Mesendoderm (in vitro differentiated cells): ENCODE results near the gene NCKAP5L.

Experiments
- DNase-seq: peaks from one replicate; pipeline ENCODE4 v3.0.0; 2013
- H2AK5ac ChIP-seq: 2 replicates; pipeline ENCODE4 v1.6.1; 2013; ENCODE audit warnings: low read length, inconsistent platforms
- H2BK120ac ChIP-seq: 2 replicates; pipeline ENCODE4 v1.6.1; 2013; ENCODE audit warnings: low read depth, mild to moderate bottlenecking, low read length, moderate library complexity, mixed read lengths
- H2BK15ac ChIP-seq: replicated peaks from 2 replicates; pipeline ENCODE4 v1.6.1; 2013; ENCODE audit warnings: low read depth, mild to moderate bottlenecking, moderate library complexity
- H2BK5ac ChIP-seq: 2 replicates; pipeline ENCODE4 v1.6.1; 2013; ENCODE audit warnings: low read length, inconsistent platforms
- H3K18ac ChIP-seq: 2 replicates; pipeline ENCODE4 v1.6.1; 2013; ENCODE audit warnings: mild to moderate bottlenecking, low read length, mixed read lengths
- H3K23ac ChIP-seq: one replicate; pipeline ENCODE4 v1.6.1; 2013; ENCODE audit warnings: low read length
- H3K27ac ChIP-seq: 2 replicates; pipeline ENCODE4 v1.5.1; 2013; ENCODE audit warnings: low read depth, mild to moderate bottlenecking, inconsistent platforms, low read length, moderate library complexity
- H3K27me3 ChIP-seq: 2 replicates; pipeline ENCODE4 v1.6.1; 2013; ENCODE audit warnings: low read length, control low read depth, mild to moderate bottlenecking, inconsistent platforms; ENCODE audit not compliant: insufficient read depth, poor library complexity
- H3K36me3 ChIP-seq: 2 replicates; pipeline ENCODE4 v1.6.1; 2013; ENCODE audit warnings: low read length, inconsistent platforms; ENCODE audit not compliant: control insufficient read depth, insufficient read depth
- H3K4ac ChIP-seq: one replicate; pipeline ENCODE4 v1.6.1; 2013; ENCODE audit warnings: low read depth, mild to moderate bottlenecking, low read length, moderate library complexity
- H3K4me1 ChIP-seq: 2 replicates; pipeline ENCODE4 v1.6.1; 2013; ENCODE audit warnings: low read depth, low read length, inconsistent platforms; ENCODE audit not compliant: control insufficient read depth
- H3K4me2 ChIP-seq: 2 replicates; pipeline ENCODE4 v1.6.1; 2013; ENCODE audit warnings: low read length
- H3K4me3 ChIP-seq: 2 replicates; pipeline ENCODE4 v1.5.1; 2013; ENCODE audit warnings: mild to moderate bottlenecking, low read length
- H3K56ac ChIP-seq: one replicate; pipeline ENCODE4 v1.6.1; 2013; ENCODE audit warnings: low read length
- H3K79me1 ChIP-seq: 2 replicates; pipeline ENCODE4 v1.6.1; 2013; ENCODE audit warnings: low read length, inconsistent platforms
- H3K79me2 ChIP-seq: 2 replicates; pipeline ENCODE4 v1.6.1; 2013; ENCODE audit warnings: mild to moderate bottlenecking, low read length; ENCODE audit not compliant: control insufficient read depth, insufficient read depth
- H3K9ac ChIP-seq: 2 replicates; pipeline ENCODE4 v1.6.1; 2013; ENCODE audit warnings: low read length, inconsistent platforms
- H4K5ac ChIP-seq: one replicate; pipeline ENCODE4 v1.6.1; 2013; ENCODE audit warnings: low read length
- H4K8ac ChIP-seq: one replicate; pipeline ENCODE4 v1.6.1; 2013; ENCODE audit warnings: low read depth, mild to moderate bottlenecking, control low read depth, low read length, moderate library complexity
- WGBS: extraction: QIAGEN DNeasy Blood & Tissue Kit; methylation state at CpG from one replicate; pipeline ENCODE4 v1.1.7; 2013; ENCODE audit warnings: low lambda C conversion rate, missing lambda C conversion rate; ENCODE audit not compliant: insufficient coverage; ENCODE audit errors: extremely low coverage; 5-methylcytosine and 5-hydroxymethylcytosine counted together

The NCKAP5L gene

DNA sequence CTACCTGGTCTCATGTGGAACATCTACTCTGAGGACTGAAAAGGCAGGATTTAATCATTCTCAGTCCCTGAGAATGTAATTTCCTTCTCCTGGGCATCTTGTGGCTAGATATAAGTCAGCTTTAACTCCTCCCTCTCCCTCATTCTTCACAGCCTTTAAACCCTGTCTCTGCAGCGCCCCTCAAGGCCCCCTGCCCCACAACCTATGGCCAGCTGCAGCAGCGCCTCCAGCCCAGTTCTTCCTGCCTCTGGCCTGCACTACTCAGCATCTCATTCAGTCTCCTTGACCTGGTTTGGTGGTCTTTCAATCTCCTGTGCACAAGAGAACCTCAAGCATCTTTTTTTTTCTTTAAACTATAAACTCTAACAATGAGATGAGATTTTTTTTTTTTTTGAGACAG is 29.3 kb downstream of the NCKAP5L start:
- Histone ChIP-seq H3K4me1 (no peaks in the 10 kb centered on the region), H3K4ac (no peak overlapping the region), H2BK15ac (no peak overlapping the region), H3K18ac (no peak overlapping the region), H3K23ac (no peak overlapping the region), H3K27me3 (no peaks in the 10 kb centered on the region), H2BK120ac (no peak overlapping the region), H2BK5ac (no peak overlapping the region), H3K79me1 (no peaks in the 10 kb centered on the region), H3K56ac (no peak overlapping the region), H4K8ac (no peak overlapping the region), H4K5ac (no peak overlapping the region), H3K4me3 (no peak overlapping the region), H3K9ac (no peak overlapping the region), H2AK5ac (no peak overlapping the region), H3K4me2 (no peak overlapping the region), H3K79me2 (no peaks in the 10 kb centered on the region), H3K27ac (no peak overlapping the region), H3K36me3 (no peaks in the 10 kb centered on the region)
- no CpG with 5 or more reads among the region's 2 CpGs for WGBS
- DNase-seq, result no peak

DNA sequence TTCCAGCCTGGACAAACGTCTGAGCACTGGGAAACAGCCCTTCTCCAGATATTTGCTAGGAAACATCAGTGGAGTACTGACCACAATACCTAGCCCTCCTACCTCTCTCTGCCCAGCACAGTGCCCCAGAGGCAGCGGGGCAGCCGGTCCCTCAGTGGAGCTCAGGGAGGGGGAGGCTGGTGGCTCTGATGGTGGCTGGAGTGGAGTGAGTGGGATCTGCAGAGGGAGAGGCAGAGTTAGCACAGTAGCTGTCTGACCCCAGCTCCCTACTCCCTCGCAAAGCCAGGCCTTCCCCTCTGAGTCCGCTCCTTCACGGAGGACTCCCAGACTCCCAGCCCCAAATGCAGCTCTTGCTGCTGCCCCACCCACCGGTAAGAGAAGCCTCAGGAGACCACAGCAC is 30.0 kb downstream of the NCKAP5L start:
- Histone ChIP-seq H2BK15ac (no peak overlapping the region), H3K4me2 (no peak overlapping the region), H3K79me1 (no peaks in the 10 kb centered on the region), H3K4me1 (no peaks in the 10 kb centered on the region), H3K4ac (no peak overlapping the region), H3K23ac (no peak overlapping the region), H2AK5ac (no peak overlapping the region), H3K9ac (no peak overlapping the region), H3K36me3 (no peaks in the 10 kb centered on the region), H3K18ac (no peak overlapping the region), H4K8ac (no peak overlapping the region), H3K56ac (no peak overlapping the region), H3K27ac (no peak overlapping the region), H4K5ac (no peak overlapping the region), H3K27me3 (no peaks in the 10 kb centered on the region), H3K79me2 (no peaks in the 10 kb centered on the region), H2BK5ac (no peak overlapping the region), H2BK120ac (no peak overlapping the region), H3K4me3 (no peak overlapping the region)
- DNase-seq, result no peak
- no CpG with 5 or more reads among the region's 7 CpGs for WGBS

DNA sequence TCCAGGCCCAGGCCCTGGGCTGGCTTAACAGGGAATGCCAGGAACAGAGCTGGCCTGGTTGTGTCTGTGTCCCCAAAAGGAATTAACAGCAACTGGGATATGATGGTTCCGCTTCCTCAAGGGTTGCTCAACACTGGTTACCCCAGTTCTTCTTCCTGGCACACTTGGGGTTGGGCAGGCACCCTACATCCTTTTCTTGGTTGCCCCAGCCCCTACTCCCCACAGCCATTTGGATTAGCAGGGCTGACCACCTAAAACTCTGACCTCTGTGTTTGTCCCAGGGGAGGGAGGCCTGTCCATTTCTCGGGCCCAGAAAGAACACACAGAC is 30.8 kb downstream of the NCKAP5L start:
- H3K4me2 ChIP-seq, result no peak overlapping the region
- no peaks in the 10 kb centered on the region for H3K79me2 ChIP-seq
- no peak overlapping the region for H4K5ac ChIP-seq
- DNase-seq, result no peak
- H3K23ac ChIP-seq, result no peak overlapping the region
- no peak overlapping the region for H4K8ac ChIP-seq
- no peak overlapping the region for H2AK5ac ChIP-seq
- no peak overlapping the region for H3K56ac ChIP-seq
- H3K36me3 ChIP-seq, result no peaks in the 10 kb centered on the region
- H2BK120ac ChIP-seq, result no peak overlapping the region
- H3K4ac ChIP-seq, result no peak overlapping the region
- H2BK5ac ChIP-seq, result no peak overlapping the region
- H3K9ac ChIP-seq, result no peak overlapping the region
- H3K27ac ChIP-seq, result no peak overlapping the region
- H3K79me1 ChIP-seq, result no peaks in the 10 kb centered on the region
- WGBS, result no CpG with 5 or more reads among the region's 2 CpGs
- H3K27me3 ChIP-seq, result no peaks in the 10 kb centered on the region
- H3K4me1 ChIP-seq, result no peaks in the 10 kb centered on the region
- H2BK15ac ChIP-seq, result no peak overlapping the region
- no peak overlapping the region for H3K4me3 ChIP-seq
- H3K18ac ChIP-seq, result no peak overlapping the region

DNA sequence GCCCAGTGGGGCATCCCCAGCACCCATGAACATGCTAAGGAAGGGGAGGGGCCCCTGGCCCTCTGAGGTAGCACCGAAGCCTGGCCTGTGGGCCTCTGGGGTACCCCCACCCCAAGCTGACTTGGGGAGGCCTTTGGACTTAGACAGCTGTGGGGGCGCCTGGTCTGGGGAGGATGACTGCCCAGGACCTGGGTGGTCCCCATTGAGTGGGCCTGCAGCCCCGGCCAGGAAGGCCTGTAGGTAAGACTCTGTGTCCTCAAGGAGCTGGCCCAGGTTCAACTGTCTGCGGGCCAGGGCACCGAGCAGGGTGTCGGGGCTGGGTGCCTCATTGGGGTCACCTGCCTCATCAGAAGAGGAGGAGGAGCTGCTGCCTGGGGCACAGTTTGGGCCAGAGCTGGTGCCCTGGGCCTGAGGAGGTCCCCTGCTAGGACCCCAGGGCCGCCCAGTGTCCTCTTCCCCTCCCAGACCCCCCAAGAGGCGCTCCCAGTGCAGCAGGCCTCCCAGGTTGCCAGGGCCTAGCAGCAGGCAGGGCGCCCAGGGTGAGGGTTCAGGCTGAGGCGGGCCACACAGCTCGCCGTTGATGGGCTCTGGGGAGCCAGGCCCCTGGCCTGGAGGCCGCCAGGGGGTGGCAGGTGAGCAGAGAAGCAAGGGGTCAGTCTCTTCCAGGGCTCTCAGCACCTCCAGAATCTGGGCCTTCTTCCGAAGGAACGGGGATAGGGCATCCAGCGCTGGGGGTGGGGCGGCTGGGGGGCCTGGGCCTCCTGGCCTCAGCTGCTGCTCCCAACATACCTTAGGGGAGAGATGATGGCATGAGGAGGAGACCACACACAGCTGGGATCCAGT is 31.4 kb downstream of the NCKAP5L start:
- H3K23ac ChIP-seq, result no peak overlapping the region
- H3K4me2 ChIP-seq, result no peak overlapping the region
- WGBS, result no CpG with 5 or more reads among the region's 17 CpGs
- H3K56ac ChIP-seq, result no peak overlapping the region
- DNase-seq, result no peak
- no peak overlapping the region for H3K27ac ChIP-seq
- H3K18ac ChIP-seq, result no peak overlapping the region
- H2BK120ac ChIP-seq, result no peak overlapping the region
- H3K79me1 ChIP-seq, result no peaks in the 10 kb centered on the region
- no peaks in the 10 kb centered on the region for H3K4me1 ChIP-seq
- no peak overlapping the region for H3K4ac ChIP-seq
- H4K8ac ChIP-seq, result no peak overlapping the region
- H2BK5ac ChIP-seq, result no peak overlapping the region
- H3K27me3 ChIP-seq, result no peaks in the 10 kb centered on the region
- no peak overlapping the region for H2BK15ac ChIP-seq
- H3K36me3 ChIP-seq, result no peaks in the 10 kb centered on the region
- no peak overlapping the region for H3K4me3 ChIP-seq
- H2AK5ac ChIP-seq, result no peak overlapping the region
- no peaks in the 10 kb centered on the region for H3K79me2 ChIP-seq
- H4K5ac ChIP-seq, result no peak overlapping the region
- no peak overlapping the region for H3K9ac ChIP-seq

DNA sequence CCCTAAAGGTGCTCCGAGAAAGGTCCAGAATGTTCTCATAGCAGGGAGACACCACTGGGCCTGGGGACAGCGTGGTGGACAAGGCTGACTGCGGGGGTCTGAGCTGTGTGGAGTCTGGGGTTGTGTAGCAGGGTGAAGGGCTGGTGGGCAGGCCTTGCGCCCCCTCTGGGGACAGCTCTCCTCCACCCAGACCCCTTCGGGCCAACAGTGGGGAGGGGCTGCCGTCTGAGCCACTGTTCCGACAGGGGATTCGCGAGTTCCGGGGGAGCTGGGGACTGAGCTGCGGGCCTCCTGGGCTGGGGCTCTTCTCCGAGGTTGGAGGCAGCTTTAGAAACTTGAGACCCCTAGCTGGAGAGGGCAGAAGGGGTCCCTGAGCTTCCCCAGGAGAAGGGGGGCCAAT is 32.1 kb downstream of the NCKAP5L start:
- Histone ChIP-seq H3K79me2 (no peaks in the 10 kb centered on the region), H3K27ac (no peak overlapping the region), H3K18ac (no peak overlapping the region), H3K36me3 (no peaks in the 10 kb centered on the region), H3K79me1 (no peaks in the 10 kb centered on the region), H3K9ac (no peak overlapping the region), H3K4ac (no peak overlapping the region), H3K4me2 (no peak overlapping the region), H3K23ac (no peak overlapping the region), H2BK5ac (no peak overlapping the region), H2BK15ac (no peak overlapping the region), H3K27me3 (no peaks in the 10 kb centered on the region), H3K4me3 (no peak overlapping the region), H4K5ac (no peak overlapping the region), H3K56ac (no peak overlapping the region), H3K4me1 (no peaks in the 10 kb centered on the region), H2AK5ac (no peak overlapping the region), H4K8ac (no peak overlapping the region), H2BK120ac (no peak overlapping the region)
- WGBS, result no CpG with 5 or more reads among the region's 12 CpGs
- no peak for DNase-seq

DNA sequence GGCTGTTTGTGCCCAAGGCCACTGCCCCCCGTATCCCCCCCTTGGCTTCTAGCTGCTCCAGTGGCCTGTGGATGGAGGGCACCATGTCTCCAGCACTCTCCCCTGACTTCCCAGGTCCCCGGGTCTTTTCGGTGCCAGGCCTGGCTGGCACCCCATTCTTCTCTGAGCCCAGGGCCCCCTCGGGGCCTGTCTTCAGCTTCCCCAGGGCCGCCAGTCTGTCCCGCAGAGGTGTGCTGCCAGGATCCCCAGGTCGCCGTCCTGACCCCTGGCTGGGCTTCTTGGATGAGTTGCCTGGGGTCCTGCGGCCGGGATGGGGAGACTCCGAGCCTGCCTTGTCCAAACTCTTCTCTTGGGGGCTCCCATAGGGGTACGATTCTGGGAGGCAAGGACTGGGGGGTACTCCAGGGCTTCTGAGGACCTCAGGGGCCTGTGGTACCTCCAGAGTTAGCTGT is 32.5 kb downstream of the NCKAP5L start:
- H2BK120ac ChIP-seq, result no peak overlapping the region
- H2AK5ac ChIP-seq, result no peak overlapping the region
- H3K79me2 ChIP-seq, result no peaks in the 10 kb centered on the region
- WGBS, result no CpG with 5 or more reads among the region's 12 CpGs
- no peak overlapping the region for H3K23ac ChIP-seq
- no peak overlapping the region for H3K4me2 ChIP-seq
- H3K4ac ChIP-seq, result no peak overlapping the region
- no peak overlapping the region for H3K27ac ChIP-seq
- DNase-seq, result no peak
- no peaks in the 10 kb centered on the region for H3K4me1 ChIP-seq
- no peak overlapping the region for H3K4me3 ChIP-seq
- H3K9ac ChIP-seq, result no peak overlapping the region
- no peak overlapping the region for H4K5ac ChIP-seq
- no peaks in the 10 kb centered on the region for H3K79me1 ChIP-seq
- no peak overlapping the region for H4K8ac ChIP-seq
- H3K36me3 ChIP-seq, result no peaks in the 10 kb centered on the region
- H3K27me3 ChIP-seq, result no peaks in the 10 kb centered on the region
- no peak overlapping the region for H3K56ac ChIP-seq
- H2BK15ac ChIP-seq, result no peak overlapping the region
- H3K18ac ChIP-seq, result no peak overlapping the region
- H2BK5ac ChIP-seq, result no peak overlapping the region
